ENCODE results near the gene AKT2.

GRCh38 chr19:40208602-40209001 is 76.5 kb downstream of the AKT2 start:
- no peak for TF ChIP-seq ZFX (IDR thresholded peaks at IDR 0.05)
- TF ChIP-seq, protein P1, sequence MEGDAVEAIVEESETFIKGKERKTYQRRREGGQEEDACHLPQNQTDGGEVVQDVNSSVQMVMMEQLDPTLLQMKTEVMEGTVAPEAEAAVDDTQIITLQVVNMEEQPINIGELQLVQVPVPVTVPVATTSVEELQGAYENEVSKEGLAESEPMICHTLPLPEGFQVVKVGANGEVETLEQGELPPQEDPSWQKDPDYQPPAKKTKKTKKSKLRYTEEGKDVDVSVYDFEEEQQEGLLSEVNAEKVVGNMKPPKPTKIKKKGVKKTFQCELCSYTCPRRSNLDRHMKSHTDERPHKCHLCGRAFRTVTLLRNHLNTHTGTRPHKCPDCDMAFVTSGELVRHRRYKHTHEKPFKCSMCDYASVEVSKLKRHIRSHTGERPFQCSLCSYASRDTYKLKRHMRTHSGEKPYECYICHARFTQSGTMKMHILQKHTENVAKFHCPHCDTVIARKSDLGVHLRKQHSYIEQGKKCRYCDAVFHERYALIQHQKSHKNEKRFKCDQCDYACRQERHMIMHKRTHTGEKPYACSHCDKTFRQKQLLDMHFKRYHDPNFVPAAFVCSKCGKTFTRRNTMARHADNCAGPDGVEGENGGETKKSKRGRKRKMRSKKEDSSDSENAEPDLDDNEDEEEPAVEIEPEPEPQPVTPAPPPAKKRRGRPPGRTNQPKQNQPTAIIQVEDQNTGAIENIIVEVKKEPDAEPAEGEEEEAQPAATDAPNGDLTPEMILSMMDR (conservative IDR thresholded peaks at IDR 0.05): no peak

Data from C4-2B (cell line).